ENCODE results near the gene GTF3C5.
"Not testable (repeated sequence)": the region's sequence is repeated elsewhere in the genome, so short reads cannot be mapped to it uniquely, and the experiment has no call there.

The GTF3C5 gene

GRCh38 chr9:133030317-133031129 is at the start of gene GTF3C5:
GTF3C5 (plus strand) TSS chr9:133030997; CDS start chr9:133031012, 15 bp downstream.
- peak; percentile 97 for DNase-seq (ENCODE audit: low read depth)

- DNase-seq (ENCODE audit: low read depth) = no peak
These were observed 48.3 kb upstream of the GTF3C5 start for GRCh38 chr9:132982458-132982857.

- DNase-seq (ENCODE audit: low read depth) = no peak
These were observed 47.2 kb upstream of the GTF3C5 start for GRCh38 chr9:132983491-132984201.

GRCh38 chr9:132984202-132985070 is 46.4 kb upstream of the GTF3C5 start:
- no peak for DNase-seq (ENCODE audit: low read depth)

GRCh38 chr9:132985071-132985350 is 45.8 kb upstream of the GTF3C5 start:
- no peak for DNase-seq (ENCODE audit: low read depth)

- no peak for DNase-seq (ENCODE audit: low read depth)
These were observed 45.3 kb upstream of the GTF3C5 start for GRCh38 chr9:132985489-132985888.

GRCh38 chr9:132986114-132986513 is 44.7 kb upstream of the GTF3C5 start:
- no peak for DNase-seq (ENCODE audit: low read depth)

- no peak for DNase-seq (ENCODE audit: low read depth)
These were observed 43.9 kb upstream of the GTF3C5 start for GRCh38 chr9:132986640-132987620.

GRCh38 chr9:132988244-132989013 is 42.4 kb upstream of the GTF3C5 start:
- no peak for DNase-seq (ENCODE audit: low read depth)

- no peak for DNase-seq (ENCODE audit: low read depth)
These were observed 41.8 kb upstream of the GTF3C5 start for GRCh38 chr9:132989014-132989310.

GRCh38 chr9:132989414-132989996 is 41.3 kb upstream of the GTF3C5 start:
- DNase-seq (ENCODE audit: low read depth) = no peak

- DNase-seq (ENCODE audit: low read depth) = not testable (repeated sequence)
These were observed 40.7 kb upstream of the GTF3C5 start for GRCh38 chr9:132989998-132990557.

- no peak for DNase-seq (ENCODE audit: low read depth)
These were observed 40.0 kb upstream of the GTF3C5 start for GRCh38 chr9:132990781-132991180.

GRCh38 chr9:132991351-132992300 is 39.2 kb upstream of the GTF3C5 start:
- no peak for DNase-seq (ENCODE audit: low read depth)

GRCh38 chr9:132993511-132993939 is 37.3 kb upstream of the GTF3C5 start:
- no peak for DNase-seq (ENCODE audit: low read depth)

GRCh38 chr9:132994410-132995120 is 36.2 kb upstream of the GTF3C5 start:
- no peak for DNase-seq (ENCODE audit: low read depth)

- no peak for DNase-seq (ENCODE audit: low read depth)
These were observed 35.7 kb upstream of the GTF3C5 start for GRCh38 chr9:132995121-132995420.

- DNase-seq (ENCODE audit: low read depth) = no peak
These were observed 34.9 kb upstream of the GTF3C5 start for GRCh38 chr9:132995879-132996278.
